DND-41 (cell line): ENCODE measurements around the gene RWDD3.

ENCODE experiments used
- ATAC-seq: fragments of 200-7000 bp; cut with Tn5 transposase; 3 replicates; pipeline ENCODE4 v1.9.1; 2021; ENCODE audit warnings: low read depth; ENCODE audit not compliant: insufficient read depth
- DNase-seq: peaks from one replicate; pipeline ENCODE4 v3.0.0-alpha.2; 2020
- H2AFZ ChIP-seq: 2 replicates; pipeline ENCODE4 v1.6.0; 2012; ENCODE audit warnings: low read depth, low read length
- H3K27ac ChIP-seq: 2 replicates; pipeline ENCODE4 v1.5.1; 2012; ENCODE audit warnings: low read length, inconsistent platforms
- H3K27me3 ChIP-seq: fragments of 200-600 bp; sonication (generic); 2 replicates; pipeline ENCODE4 v1.6.0; 2012; ENCODE audit warnings: low read length, mild to moderate bottlenecking, inconsistent platforms; ENCODE audit not compliant: insufficient read depth, poor library complexity
- H3K36me3 ChIP-seq: 2 replicates; pipeline ENCODE4 v1.5.1; 2012; ENCODE audit warnings: low read length, inconsistent platforms; ENCODE audit not compliant: insufficient read depth
- H3K4me1 ChIP-seq: 2 replicates; pipeline ENCODE4 v1.5.1; 2012; ENCODE audit warnings: mild to moderate bottlenecking, low read length; ENCODE audit not compliant: insufficient read depth
- H3K4me2 ChIP-seq: 2 replicates; pipeline ENCODE4 v1.6.0; 2012; ENCODE audit warnings: mild to moderate bottlenecking, moderate library complexity, low read length, inconsistent platforms; ENCODE audit not compliant: insufficient read depth
- H3K4me3 ChIP-seq, 2 experiments: fragments of 200-600 bp in 1 of 2; shearing (Covaris generic) in 1 of 2; 2 replicates each; pipeline ENCODE4 v1.5.1; 2012 to 2016; ENCODE audit warnings: inconsistent platforms in 2 of 2, low read length in 2 of 2, mild to moderate bottlenecking in 2 of 2, low read depth in 1 of 2, moderate library complexity in 1 of 2
- H3K79me2 ChIP-seq: 2 replicates; pipeline ENCODE4 v1.6.0; 2012; ENCODE audit warnings: low read length, inconsistent platforms; ENCODE audit not compliant: insufficient read depth
- H3K9ac ChIP-seq: 2 replicates; pipeline ENCODE4 v1.6.0; 2012; ENCODE audit warnings: low read depth, mild to moderate bottlenecking, inconsistent platforms, low read length, moderate library complexity
- H3K9me3 ChIP-seq: 2 replicates; pipeline ENCODE4 v1.5.1; 2012; ENCODE audit warnings: low read length, moderate library complexity, mild to moderate bottlenecking, inconsistent platforms; ENCODE audit not compliant: insufficient read depth, severe bottlenecking
- H4K20me1 ChIP-seq: 2 replicates; pipeline ENCODE4 v1.6.0; 2012; ENCODE audit warnings: low read length; ENCODE audit not compliant: insufficient read depth
- CTCF ChIP-seq: IDR thresholded peaks from 2 replicates; pipeline ENCODE4 v1.5.1; 2012; ENCODE audit warnings: borderline replicate concordance, low read length, moderate library complexity, mild to moderate bottlenecking; ENCODE audit not compliant: poor library complexity, severe bottlenecking; ENCODE audit errors: extremely low read depth
- EZH2 ChIP-seq: IDR thresholded peaks from 3 replicates; pipeline ENCODE4 v1.6.1; 2012; ENCODE audit warnings: borderline replicate concordance, low read depth, mild to moderate bottlenecking, moderate library complexity, low read length, inconsistent platforms; ENCODE audit not compliant: severe bottlenecking

RWDD3 gene

GRCh38 chr1:95265106-95265505, 31.1 kb downstream of the RWDD3 start:
- no peak overlapping the region for H3K4me2 ChIP-seq
- no peak overlapping the region for H3K4me3 ChIP-seq
- H3K27ac ChIP-seq, result no peak overlapping the region
- no peak for DNase-seq
- no peak for ATAC-seq
- no peaks in the 10 kb centered on the region for H3K4me1 ChIP-seq
- no peak overlapping the region for H3K9ac ChIP-seq
- no peak overlapping the region for H2AFZ ChIP-seq
- no peaks in the 10 kb centered on the region for H3K9me3 ChIP-seq
- no peaks in the 10 kb centered on the region for H3K27me3 ChIP-seq
- TF ChIP-seq CTCF (no peak), EZH2 (no peak)
- no peaks in the 10 kb centered on the region for H4K20me1 ChIP-seq
- no peaks in the 10 kb centered on the region for H3K36me3 ChIP-seq
- H3K79me2 ChIP-seq, result no peaks in the 10 kb centered on the region

- Histone ChIP-seq H3K4me3 (no peak overlapping the region), H2AFZ (no peak overlapping the region), H3K9ac (no peak overlapping the region), H3K27me3 (no peaks in the 10 kb centered on the region), H3K27ac (no peak overlapping the region), H3K36me3 (no peaks in the 10 kb centered on the region), H4K20me1 (no peaks in the 10 kb centered on the region), H3K79me2 (no peaks in the 10 kb centered on the region), H3K4me2 (no peak overlapping the region), H3K9me3 (no peaks in the 10 kb centered on the region), H3K4me1 (no peaks in the 10 kb centered on the region)
- no peak for DNase-seq
- ATAC-seq, result no peak
- TF ChIP-seq CTCF (no peak), EZH2 (no peak)
Measured at GRCh38 chr1:95276429-95276828, 42.4 kb downstream of the RWDD3 start.

- ATAC-seq, result no peak
- H4K20me1 ChIP-seq, result no peaks in the 10 kb centered on the region
- no peak overlapping the region for H3K9ac ChIP-seq
- H3K27me3 ChIP-seq, result no peaks in the 10 kb centered on the region
- no peak for DNase-seq
- no peak overlapping the region for H3K27ac ChIP-seq
- no peak overlapping the region for H3K4me2 ChIP-seq
- no peak overlapping the region for H3K4me3 ChIP-seq
- no peak overlapping the region for H2AFZ ChIP-seq
- H3K79me2 ChIP-seq, result no peaks in the 10 kb centered on the region
- H3K4me1 ChIP-seq, result no peaks in the 10 kb centered on the region
- TF ChIP-seq CTCF (no peak), EZH2 (no peak)
- no peaks in the 10 kb centered on the region for H3K9me3 ChIP-seq
- H3K36me3 ChIP-seq, result no peaks in the 10 kb centered on the region
Measured at GRCh38 chr1:95278173-95279006, 44.4 kb downstream of the RWDD3 start.
